GM19099 (cell line): ENCODE data around the gene HIGD1C.

Experiments
- POLR2A ChIP-seq: IDR thresholded peaks from 3 replicates; pipeline ENCODE4 v1.6.1; 2011; ENCODE audit warnings: low read depth; ENCODE audit not compliant: insufficient read length; ENCODE audit errors: extremely low read depth

HIGD1C gene

DNA sequence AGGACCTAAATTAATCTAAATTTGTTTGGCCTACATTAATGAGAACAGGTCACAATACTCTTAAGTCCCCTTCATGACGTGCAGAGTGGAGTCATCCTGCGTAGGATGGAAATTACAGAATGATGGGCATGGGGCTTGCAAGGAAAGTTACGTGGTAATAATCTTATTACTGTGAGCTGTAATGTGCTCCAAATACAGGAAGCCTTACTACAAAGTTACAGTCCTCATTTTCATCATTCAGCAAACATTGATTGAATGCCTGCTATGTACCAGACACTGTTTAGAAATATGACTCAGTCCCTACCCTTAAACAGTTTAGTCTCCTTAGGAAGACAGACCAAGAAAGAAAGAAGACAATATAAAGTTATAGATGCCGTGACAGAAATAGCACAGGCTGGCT is 9.4 kb downstream of the HIGD1C start:
- no peak for TF ChIP-seq POLR2A

DNA sequence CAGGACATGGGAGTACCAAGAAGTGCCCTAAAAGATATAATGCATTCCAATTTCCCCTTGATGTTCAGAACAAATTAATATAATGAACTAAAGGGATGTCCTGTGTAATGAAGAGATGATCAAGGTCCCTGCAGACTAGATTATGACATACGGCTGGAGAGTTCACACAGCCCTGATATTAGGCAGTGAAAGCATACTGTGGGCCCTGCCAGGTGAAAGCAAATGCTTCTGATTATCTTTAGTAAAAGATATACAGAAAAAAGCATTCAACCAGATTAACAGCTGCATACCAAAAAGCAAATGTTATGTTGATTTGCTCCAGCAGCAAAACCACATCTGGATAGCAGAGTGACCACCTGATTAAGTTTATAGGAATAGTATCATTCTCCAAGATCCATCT is 12.1 kb downstream of the HIGD1C start:
- TF ChIP-seq POLR2A, result no peak

DNA sequence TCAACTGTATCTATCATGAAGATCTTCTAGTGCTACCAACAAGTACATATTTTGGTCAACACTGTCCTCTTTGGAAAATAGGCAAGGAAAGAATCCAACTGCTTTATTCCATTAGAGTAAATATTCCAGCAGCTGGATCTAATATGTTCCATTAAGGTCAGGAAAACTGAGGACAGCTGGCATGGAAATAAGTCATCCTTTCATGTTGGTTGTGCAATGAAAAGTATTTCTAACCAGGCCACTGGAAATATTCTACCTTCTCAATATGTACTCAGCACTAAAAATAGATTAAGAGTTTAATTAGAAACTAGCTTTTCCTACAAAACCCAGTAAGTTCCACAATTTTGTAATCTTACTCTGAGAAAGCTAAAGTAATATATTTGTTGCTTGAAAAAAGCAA is 19.6 kb downstream of the HIGD1C start:
- no peak for TF ChIP-seq POLR2A

DNA sequence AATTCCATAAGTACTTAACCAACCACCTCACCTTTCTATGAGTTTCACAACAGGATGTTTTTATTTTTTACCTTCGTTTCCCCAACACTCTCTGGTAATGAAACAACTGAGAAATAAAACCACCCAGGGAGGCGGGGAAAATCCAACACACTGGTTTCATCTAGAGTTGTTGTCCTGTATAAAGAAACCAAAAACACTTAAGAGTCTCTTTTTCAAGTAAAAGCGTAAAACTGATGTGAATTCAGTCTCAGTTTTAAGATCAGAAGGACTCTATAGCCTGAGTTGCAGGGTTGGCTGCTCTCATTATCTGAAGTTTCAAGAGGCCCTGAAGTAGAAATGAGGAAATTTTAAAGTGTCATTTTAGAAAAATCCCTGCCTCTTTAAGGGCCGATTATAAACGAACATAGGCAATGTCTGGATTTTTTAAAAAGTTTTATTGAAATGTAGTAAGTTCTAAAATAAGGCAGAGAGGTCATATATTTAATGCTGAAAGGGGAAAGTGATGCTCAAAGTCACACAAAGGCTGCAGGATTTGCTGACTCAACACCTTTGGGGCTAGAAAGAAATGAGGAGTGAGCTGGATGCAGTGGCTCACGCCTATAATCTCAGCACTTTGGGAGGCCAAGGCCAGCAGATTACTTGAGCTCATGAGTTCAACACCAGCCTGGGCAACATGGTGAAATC is 27.2 kb downstream of the HIGD1C start:
- TF ChIP-seq POLR2A, result no peak

DNA sequence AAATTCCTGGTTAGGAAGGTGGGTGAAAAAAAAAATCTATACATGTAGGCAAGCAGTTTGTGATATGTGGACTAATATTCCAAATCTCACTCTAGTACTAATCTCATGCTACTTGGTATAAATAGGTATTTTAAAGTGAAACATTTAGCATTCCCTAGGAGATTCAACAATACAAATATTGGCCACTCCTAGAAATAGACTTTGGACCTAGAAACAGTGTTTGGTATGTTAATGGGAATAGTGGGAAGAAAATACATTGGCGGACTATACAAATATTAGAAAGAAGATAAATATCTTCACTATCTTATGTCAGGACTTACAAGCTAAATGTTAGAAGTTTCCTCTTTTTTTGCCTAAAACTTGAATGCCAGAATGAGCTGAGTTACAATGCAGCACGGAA is 28.2 kb downstream of the HIGD1C start:
- no peak for TF ChIP-seq POLR2A

DNA sequence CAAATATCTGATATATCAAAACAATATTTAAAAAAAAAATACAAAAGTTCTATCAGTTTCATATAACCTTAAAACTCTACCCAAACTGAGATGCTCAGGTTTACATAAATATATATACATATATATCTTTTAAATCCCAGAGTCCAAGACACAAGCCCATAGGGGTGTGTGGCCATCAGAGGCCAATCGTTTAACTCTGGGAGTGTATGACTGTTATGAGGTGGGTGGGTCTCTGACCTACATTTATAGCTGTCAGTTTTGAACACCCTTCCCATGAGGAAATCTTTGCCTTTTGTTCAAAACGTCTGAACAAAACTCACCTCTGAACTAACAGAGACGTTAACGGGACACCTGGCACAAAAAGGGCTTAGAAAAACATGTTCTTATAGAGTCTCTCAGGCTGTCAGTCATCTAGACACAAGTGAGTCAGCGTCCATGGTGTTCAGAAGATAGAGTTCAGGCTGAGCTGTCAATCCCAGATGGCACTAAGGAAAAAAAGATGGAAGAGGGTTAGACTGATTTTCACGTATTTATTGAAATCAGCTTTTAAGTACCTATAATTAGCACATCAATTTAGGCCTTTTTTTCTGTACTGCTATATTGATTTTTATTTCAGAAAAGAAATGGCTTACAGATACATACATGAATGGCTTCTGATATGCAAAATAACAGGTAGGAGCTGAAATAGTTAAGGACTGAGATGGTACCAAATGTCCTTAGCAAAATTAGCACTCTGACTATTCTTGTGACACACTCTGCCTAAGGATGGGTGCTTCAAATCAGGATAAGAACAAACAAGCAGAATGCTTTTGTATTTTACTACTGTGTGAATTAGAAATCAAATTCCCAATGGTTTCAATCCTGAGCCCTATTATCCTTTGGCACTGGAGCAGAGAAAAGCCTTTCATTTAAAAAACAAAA is 29.2 kb downstream of the HIGD1C start:
- TF ChIP-seq POLR2A, result no peak

DNA sequence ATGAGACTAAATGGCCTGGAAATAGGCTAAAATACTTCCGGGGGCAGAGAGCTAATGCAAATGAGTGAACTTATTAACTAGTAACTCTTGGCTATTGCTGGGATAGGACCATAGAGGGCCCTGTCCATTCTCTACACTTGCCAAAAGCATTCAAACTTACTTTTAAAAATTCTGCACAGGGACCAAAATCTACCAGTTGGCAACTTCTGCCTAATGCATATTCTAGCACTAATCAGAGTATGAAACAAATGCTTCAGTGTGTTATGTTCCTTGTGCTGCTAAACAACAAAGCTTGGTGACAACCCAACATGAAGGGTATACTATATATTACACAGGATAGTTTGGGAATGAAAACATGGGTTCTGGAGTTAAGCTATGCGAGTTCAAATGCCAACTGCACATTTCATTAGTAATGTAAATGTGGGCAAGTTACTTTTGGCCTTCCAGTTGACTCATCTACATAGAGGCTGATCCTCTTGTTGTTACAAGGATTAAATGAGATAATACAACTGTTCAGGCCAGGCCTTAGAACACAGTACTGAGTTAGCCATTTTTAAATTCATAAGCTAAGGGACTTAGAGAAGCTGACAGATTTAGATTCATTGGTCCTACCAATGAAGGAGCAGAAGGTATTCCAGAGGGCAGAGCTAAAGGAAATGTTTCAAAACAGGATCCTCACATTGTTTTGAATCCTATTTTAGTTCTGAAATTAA is 32.4 kb downstream of the HIGD1C start:
- no peak for TF ChIP-seq POLR2A

DNA sequence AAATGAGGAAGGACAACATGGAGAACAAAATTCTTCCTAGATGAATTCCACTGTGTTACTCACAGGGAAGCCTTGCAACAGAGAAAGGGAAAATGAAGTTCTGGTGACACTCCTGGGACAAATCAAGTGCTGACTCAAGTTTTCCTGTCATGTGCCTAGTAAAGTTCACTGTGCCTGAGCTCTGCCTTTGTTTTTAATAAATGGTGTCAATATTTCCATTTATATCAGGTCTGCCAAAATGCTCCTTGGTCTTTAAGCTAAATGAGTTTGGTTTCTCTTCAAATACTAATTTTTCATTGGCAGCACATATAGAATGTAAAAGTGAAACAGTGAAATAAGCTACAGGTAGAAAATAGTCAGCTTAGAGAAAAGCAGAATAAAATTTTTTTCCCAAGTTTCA is 33.0 kb downstream of the HIGD1C start:
- TF ChIP-seq POLR2A, result no peak

DNA sequence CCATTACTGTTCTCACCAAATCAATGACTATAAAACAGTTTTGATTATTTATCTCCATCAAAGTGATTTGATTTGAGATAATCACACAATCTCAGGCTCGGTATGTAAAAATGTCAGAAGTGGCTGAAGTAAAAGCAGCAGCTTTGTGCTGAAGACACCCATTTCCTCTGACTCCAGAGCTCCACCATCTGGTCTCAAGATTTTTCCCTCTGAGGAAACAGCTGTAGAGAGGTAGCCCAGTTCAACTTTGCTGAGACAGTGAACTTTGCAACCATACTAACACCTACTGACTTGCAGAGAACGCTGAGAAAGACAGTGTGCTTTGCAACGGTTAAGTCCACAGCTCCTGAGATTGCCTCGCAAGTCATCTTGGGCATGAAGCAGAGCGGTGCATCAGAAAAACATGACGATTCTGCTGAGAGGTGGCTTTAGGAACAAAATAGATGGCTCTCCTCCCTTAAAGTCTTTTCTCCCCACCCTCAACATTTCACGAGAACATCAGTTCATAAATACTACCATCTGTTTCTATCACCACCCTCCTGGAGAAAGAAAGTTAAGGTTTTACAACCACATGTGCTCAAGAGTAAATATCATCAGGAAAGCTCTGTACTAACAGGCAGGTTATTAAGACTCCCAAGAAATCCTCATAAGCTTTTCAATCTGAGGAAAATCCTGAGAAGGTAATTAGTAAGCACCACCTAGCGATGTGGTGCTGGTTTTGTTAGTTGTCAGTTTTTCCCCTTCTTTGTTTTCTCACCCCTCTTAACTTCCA is 34.8 kb downstream of the HIGD1C start:
- no peak for TF ChIP-seq POLR2A

DNA sequence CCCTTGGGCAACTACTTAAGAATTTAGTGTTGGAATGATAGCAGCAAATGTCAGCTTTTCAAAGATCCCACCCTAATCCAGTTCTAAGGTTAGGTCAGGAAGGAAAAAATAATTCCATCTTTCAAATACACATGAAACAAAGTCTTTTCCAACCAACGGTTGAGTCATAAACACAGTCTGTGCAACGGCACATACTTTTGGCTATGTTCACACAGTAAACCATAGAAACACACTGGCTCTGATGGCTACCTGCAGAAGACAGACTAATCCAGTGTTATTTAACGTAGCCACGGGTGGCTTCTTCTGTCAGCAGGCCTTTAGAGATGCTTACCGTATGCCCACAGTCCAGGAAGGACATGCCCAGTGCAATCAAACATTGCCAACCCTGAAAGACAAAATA is 35.7 kb downstream of the HIGD1C start:
- no peak for TF ChIP-seq POLR2A

DNA sequence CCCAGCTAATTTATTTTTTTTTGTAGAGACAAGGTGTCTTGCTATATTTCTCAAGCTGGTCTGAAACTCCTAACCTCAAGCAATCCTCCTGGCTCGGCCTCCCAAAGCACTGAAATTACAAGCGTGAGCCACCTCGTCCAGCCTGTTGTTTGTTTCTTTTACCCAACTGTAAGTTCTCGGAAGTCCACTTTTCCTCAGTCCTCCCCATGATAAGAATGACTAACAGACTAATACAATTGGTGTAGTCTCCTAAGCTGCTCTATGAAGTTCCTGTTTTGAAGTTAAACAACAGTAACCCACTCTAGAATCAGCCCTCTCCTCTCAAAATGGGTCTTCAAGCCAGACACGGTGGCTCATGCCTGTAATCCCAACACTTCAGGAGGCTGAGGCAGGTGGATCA is 36.5 kb downstream of the HIGD1C start:
- TF ChIP-seq POLR2A, result no peak

DNA sequence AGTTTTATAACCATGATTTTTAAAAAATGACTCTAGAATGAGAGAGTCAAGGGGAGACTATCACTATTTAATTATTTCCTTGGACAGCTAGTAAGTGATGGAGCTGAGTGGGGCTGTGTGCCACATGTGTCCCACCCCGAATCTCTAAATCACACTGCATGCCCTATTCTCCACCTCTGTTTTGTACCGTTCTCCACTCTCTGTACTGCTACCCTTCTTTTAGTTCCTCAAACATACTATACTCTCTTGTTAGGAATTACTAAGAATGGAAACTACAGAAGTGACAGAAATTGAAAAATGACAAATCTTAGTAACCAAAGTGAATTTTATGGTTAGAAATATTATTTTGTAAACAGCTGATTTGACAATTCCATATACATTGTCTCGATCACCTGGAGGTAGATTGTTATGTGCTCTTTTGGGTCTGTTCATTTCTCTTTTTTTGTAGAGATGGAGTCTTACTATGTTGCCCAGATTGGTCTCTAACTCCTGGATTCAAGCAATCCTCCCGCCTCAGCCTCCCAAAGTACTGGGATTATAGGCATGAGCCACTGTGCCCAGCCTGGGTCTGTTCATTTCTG is 37.9 kb downstream of the HIGD1C start:
- no peak for TF ChIP-seq POLR2A

DNA sequence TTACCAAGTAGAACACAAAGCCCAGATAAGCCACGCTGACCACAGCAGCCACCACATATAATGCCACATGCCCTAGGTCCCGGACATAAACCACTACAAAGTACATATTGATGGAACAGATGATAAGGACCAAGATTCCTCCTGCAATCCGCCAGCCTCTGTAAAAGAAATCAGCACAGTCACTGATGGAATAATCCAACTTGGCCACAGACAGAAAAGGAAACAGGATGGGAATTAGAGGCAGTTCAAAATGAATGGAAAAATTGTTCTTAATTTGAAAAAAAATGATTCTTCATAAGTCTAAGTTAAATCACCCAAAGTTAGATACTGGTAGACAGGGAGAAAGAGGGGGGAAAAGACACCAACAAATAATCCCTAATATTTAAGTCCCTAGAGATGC is 38.4 kb downstream of the HIGD1C start:
- no peak for TF ChIP-seq POLR2A

DNA sequence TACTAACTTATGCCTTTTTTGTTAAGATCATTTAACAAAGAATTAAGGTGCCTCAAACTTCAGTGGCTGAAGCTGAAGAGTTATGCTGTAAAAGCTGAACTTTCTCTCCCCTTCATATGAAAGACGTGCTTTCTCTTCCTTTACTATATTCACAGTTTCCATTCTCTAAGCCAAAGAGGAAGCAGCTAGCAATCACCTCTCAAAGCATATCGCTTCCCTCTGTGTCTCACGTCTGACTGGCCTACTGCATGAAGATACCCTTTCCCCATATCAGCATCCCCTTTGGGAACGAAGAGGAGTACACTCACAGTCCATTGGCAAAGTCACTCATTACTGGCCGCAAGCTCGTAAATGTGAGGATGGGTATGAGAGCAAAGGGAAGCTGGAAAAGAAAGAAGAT is 38.9 kb downstream of the HIGD1C start:
- no peak for TF ChIP-seq POLR2A
